NCI-H1048 (cell line): ENCODE measurements around the gene IQCF6.
"Not testable (repeated sequence)": the region's sequence is repeated elsewhere in the genome, so short reads cannot be mapped to it uniquely, and the experiment has no call there.

Experiments used
- DNase-seq: peaks from one replicate; lab custom pipeline; 2025; lab: John Stamatoyannopoulos, UW

The IQCF6 gene

GRCh38 chr3:51759203-51759602 is 19.8 kb downstream of the IQCF6 start:
- no peak for DNase-seq

- DNase-seq = not testable (repeated sequence)
Observed at GRCh38 chr3:51753763-51754750, 25.0 kb downstream of the IQCF6 start.

GRCh38 chr3:51751287-51751686 is 27.8 kb downstream of the IQCF6 start:
- DNase-seq = no peak

GRCh38 chr3:51750878-51751277 is 28.2 kb downstream of the IQCF6 start:
- no peak for DNase-seq

- no peak for DNase-seq
Observed at GRCh38 chr3:51748327-51748726, 30.7 kb downstream of the IQCF6 start.

GRCh38 chr3:51747840-51748239 is 31.2 kb downstream of the IQCF6 start:
- no peak for DNase-seq

- not testable (repeated sequence) for DNase-seq
Observed at GRCh38 chr3:51742978-51743377, 36.1 kb downstream of the IQCF6 start.

- DNase-seq = not testable (repeated sequence)
Observed at GRCh38 chr3:51742320-51742719, 36.7 kb downstream of the IQCF6 start.

GRCh38 chr3:51739110-51739509 is 39.9 kb downstream of the IQCF6 start:
- no peak for DNase-seq

- no peak for DNase-seq
Observed at GRCh38 chr3:51735950-51736349, 43.1 kb downstream of the IQCF6 start.

GRCh38 chr3:51735039-51735438 is 44.0 kb downstream of the IQCF6 start:
- no peak for DNase-seq

GRCh38 chr3:51734572-51734907 is 44.5 kb downstream of the IQCF6 start:
- no peak for DNase-seq

- no peak for DNase-seq
Observed at GRCh38 chr3:51733859-51734571, 45.0 kb downstream of the IQCF6 start.

GRCh38 chr3:51729042-51729633 is 49.9 kb downstream of the IQCF6 start:
- no peak for DNase-seq
